ENCODE measurements around the gene ESM1.

The ESM1 gene

DNA sequence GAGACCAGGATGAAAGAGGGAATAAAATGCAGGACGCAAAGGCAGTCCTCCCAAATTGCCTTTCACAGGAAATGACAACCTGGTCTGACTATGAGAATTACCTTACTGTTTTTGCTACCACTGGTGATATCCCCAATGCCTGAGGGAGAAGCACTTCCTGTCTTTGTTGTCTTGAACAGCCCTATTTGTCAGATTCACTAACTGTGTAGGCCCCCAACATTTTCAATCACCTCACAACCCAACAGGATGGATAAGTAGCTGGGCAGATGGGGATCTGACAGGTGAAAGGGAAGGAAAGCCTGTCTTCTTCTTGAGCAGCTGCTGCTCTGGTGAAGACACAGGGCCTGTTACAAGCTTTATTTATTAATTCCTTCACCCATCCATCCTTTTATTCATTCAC, 9.7 kb downstream of the ESM1 start:
- no peak for DNase-seq

- DNase-seq, result no peak
Measured at GRCh38 chr5:54969856-54970828, 15.3 kb downstream of the ESM1 start.

DNA sequence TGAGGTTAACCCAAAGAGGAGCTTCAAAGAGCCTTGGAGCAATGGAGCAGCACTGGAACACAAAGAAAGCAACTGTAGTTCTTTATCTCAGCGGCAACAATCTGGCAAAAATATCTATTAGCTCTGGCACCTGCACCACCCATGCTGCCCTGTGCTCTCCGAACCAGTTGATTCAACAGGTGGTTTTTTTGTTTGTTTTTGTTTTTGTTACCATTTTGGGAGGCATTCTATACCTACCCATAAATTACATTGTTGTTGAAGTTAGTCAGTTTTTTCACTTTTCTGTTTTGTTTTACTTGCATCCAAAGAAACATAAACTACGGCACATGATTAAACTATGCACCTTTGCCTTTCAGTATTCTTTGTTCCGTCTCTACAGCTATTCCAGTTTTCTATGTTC, 16.2 kb downstream of the ESM1 start:
- DNase-seq, result no peak

DNA sequence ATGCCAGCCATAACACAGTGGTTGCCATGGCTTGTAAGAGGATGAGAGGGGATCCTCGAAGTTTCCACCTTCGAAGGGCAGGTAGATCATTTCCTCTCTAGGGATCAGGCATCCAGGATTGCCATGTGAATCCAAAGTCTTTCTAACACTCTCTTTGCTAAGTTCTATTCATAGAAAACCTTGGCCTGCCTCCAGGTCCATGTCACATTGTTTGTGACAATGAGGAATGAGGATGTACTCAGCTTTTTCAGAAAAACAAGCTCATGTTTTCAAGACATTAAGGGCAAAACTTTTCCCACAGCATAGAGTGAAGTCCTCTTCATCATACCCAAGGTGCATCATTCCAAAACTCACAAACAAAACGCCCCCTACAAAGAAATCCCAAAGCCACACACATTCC, 19.6 kb downstream of the ESM1 start:
- DNase-seq, result no peak

DNA sequence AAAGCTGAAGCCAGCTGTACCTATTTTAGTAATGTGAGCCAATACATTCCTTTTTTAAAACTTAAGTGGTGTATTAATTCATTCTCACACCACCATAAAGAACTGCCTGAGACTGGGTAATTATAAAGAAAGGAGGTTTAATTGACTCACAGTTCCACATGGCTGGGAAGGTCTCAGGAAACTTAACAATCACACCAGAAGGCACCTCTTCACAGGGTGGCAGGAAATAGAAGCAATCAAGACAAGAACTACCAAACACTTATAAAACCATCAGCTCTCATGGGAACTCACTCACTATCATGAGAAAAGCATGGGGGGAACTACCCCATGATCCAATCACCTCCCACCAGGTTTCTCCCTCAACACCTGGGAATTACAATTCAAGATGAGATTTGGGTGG, 21.0 kb downstream of the ESM1 start:
- no peak for DNase-seq

DNA sequence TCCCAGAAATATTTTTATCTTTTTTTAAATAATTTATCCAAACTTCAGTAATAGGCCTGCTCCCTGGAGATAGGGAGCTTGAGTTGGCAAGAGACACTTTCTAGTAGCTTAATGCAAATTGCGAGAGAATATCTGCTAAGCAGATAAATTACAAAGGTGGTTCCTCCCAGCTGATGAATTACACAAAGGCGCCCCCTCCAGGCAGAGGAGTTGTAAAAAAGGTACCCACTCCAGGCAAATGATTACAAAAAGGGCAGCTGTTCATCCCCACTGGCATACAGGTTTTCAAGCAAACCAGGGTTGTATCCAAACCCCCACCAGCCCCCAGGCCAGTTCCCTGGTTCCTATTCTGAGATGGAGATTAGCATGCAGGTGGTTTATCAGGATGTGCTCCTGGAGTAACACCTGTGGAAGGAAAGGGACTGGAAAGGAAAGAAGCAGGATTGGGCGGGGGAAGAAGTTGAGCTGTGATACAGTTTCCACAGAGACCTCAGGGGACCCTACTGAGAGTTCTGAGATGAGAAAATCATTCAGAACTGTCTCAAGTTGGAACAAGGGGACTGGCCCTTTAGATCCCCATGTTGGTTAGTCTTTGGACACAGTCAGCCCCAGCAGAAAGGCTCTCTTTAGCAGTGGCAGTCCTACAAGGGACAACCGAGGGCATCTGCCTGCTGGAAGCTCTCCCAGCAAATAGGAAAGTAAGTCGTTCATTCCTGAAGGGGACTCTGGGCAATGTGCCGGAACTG, 25.5 kb downstream of the ESM1 start:
- no peak for DNase-seq

GRCh38 chr5:54956922-54957321, 28.5 kb downstream of the ESM1 start:
- DNase-seq, result no peak

DNA sequence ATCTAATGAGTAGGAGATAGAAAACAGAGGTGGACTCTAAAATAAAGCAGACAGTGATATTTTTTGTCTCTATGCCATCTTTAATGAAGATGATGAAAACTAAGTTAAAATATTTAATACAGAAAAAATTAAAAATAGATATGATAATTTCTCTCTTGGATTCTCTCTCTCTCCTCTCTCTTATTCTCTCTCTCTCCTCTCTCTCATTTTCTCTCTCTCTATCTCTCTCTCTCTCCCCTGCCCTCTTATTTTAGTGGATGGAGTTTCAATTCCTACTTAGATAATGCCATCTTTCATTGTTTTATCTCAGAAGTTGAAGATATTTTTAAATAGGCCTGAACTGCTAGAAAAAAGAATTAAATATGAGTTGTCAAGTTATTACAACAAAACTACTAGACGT, 38.2 kb downstream of the ESM1 start:
- no peak for DNase-seq

DNA sequence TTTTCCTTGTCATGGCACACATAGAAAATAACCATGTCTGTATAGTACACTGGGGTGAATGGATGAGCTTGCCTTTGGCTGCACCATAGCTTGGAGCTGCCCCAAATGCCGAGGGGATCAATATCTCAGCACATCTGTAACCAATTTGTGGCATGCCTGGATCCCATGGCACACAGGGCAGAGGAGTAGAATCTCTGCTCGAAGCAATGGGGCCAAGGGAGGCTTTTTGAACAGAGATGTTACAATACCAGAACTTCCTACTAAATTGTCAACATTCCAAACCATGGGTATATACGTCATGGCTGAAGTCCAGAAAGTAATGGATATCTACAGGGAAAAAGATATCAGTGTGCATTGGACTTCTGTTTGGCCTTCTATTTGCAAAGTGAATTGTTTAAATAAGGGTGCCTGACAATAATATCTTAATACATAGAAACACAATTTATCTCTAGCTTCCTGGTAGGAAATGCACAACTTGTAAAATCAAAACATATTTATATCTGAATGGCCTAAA, 39.0 kb downstream of the ESM1 start:
- DNase-seq, result no peak

GRCh38 chr5:54944364-54944763, 41.0 kb downstream of the ESM1 start:
- DNase-seq, result no peak

DNA sequence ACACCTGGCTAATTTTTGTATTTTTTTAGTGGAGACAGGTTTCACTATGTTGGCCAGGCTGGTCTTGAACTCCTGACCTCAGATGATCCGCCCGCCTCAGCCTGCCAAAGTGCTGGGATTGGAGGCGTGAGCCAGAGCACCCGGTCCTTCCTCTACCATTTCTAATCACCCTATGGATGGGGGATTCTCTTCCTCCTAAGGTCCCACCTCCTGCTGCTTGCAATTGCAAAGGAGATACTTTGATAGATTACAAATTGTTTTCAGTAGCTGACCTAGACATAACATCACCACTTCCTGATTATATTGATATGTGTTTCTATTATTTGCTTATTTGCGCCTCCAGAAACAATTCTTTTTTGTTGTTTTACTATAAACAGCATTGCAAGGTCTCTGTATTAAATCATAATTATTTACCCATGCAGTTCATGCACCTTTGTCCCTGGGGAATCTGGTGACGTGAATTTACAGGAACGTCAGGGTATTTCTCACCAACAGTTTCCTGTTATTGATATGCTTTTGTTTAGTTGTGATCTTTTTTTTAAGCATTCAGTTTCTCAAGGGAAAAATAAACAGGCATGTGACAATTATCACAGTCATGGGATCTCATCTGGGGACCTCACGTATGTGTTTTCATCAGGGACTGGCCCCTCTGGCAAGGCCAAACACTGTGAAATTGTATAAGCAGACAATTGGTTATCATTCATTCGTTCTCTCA, 43.2 kb downstream of the ESM1 start:
- no peak for DNase-seq

- DNase-seq, result no peak
Measured at GRCh38 chr5:54936201-54936600, 49.2 kb downstream of the ESM1 start.

GRCh38 chr5:54932789-54933188, 52.6 kb downstream of the ESM1 start:
- no peak for DNase-seq

DNA sequence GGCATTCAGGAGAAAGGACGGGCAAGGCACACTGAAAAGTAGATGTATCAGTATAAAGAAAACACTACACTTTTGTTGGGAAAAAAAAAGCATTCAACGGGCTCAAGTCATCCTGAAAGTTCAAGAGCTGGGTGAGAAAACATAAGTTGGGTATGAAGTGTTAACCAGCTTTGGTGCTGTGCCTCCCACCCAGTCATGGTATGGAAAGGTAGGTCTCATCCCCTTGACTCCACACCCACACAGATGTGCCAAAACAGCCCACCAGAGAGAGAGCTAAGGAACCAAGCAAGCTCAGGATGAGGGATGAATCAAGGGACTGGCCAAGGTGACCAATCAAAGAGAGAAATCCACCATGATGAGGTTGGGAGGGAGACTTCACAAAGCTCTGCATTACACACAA, 54.7 kb downstream of the ESM1 start:
- no peak for DNase-seq
